Measurements from ENCODE around the gene GIGYF1.

DNA sequence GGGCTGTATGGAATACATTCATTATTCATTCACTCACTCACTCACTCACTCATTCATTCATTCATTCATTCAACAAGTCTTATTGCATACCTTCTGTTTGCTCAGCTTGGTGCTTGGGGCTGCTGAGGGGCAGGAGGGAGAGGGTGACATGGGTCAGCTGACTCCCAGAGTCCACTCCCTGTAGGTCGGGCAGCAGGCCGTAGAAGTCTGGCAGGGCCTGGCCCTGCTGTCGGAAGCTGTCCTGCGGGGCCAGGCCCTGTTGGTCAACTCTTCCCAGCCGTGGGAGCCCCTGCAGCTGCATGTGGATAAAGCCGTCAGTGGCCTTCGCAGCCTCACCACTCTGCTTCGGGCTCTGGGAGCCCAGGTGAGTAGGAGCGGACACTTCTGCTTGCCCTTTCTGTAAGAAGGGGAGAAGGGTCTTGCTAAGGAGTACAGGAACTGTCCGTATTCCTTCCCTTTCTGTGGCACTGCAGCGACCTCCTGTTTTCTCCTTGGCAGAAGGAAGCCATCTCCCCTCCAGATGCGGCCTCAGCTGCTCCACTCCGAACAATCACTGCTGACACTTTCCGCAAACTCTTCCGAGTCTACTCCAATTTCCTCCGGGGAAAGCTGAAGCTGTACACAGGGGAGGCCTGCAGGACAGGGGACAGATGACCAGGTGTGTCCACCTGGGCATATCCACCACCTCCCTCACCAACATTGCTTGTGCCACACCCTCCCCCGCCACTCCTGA lies 28.6 kb upstream of the GIGYF1 start:
- TF ChIP-seq EZH2 (IDR thresholded peaks at IDR 0.05; ENCODE audit: borderline replicate concordance): no peak
- TF ChIP-seq, protein P1, sequence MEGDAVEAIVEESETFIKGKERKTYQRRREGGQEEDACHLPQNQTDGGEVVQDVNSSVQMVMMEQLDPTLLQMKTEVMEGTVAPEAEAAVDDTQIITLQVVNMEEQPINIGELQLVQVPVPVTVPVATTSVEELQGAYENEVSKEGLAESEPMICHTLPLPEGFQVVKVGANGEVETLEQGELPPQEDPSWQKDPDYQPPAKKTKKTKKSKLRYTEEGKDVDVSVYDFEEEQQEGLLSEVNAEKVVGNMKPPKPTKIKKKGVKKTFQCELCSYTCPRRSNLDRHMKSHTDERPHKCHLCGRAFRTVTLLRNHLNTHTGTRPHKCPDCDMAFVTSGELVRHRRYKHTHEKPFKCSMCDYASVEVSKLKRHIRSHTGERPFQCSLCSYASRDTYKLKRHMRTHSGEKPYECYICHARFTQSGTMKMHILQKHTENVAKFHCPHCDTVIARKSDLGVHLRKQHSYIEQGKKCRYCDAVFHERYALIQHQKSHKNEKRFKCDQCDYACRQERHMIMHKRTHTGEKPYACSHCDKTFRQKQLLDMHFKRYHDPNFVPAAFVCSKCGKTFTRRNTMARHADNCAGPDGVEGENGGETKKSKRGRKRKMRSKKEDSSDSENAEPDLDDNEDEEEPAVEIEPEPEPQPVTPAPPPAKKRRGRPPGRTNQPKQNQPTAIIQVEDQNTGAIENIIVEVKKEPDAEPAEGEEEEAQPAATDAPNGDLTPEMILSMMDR (IDR thresholded peaks at IDR 0.05; ENCODE audit: poor library complexity): no peak

Measured in hepatocyte (in vitro differentiated cells).